ENCODE data around the gene SF3B6.

SF3B6 gene

DNA sequence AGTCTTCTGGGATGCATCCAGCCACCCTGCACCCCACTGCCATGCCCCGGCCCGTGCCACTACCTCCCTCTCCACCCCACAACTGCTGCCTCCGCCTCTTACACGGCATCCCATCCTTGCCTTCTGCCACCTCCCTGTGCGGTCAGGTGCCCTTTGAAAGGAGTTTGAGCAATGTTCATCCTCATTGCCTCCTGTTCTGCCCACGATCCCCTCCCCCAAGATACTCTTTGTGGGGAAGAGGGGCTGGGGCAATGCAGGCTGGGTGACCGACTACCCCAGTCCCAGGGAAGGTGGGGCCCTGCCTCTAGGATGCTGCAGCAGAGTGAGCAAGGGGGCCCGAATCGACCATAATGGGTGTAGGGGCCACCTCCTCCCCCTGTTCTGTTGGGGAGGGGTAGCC lies 57.9 kb downstream of the SF3B6 start:
- no peak for DNase-seq

DNA sequence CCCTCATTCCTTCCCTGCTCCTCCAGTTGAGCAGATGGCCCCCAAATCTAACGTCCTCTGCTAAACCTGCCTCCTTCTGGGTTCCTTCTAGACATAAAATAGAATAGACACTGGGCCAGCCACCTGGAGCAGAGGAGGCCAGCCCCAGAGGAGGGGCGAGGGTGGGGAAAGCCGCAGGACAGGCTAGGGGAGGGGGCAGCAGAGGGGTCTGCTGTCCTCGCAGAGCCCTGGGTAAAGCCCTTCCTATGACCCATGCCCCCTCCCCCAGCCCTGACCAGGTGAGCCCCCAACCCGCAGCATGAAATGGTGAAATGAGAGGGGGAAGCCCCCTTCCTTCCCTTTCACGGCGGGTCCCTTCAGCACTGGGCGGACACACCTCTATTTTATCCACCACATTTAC lies 58.4 kb downstream of the SF3B6 start:
- no peak for DNase-seq

Data from hippocampal formation (tissue), 2 donors.